Smooth muscle cell (in vitro differentiated cells): Measurements from ENCODE around the gene DGKI. TPM values are rescaled to one million over a fixed set of nuclear protein-coding genes. Genes with fewer than 3 reads are reported as not detected.

Experiments used
- DNase-seq: peaks from one replicate; lab custom pipeline; 2025; ENCODE audit not compliant: unreplicated experiment; lab: John Stamatoyannopoulos, UW
- H2AFZ ChIP-seq: fragments of 200-600 bp; sonication (generic); 2 replicates; pipeline ENCODE4 v1.6.0; 2016; ENCODE audit warnings: antibody characterized with exemption, low read depth, mild to moderate bottlenecking
- H3F3A ChIP-seq: fragments of 200-600 bp; sonication (generic); 2 replicates; pipeline ENCODE4 v1.6.0; 2017; ENCODE audit warnings: antibody characterized with exemption, low read depth
- H3K27ac ChIP-seq: fragments of 200-600 bp; sonication (generic); 2 replicates; pipeline ENCODE4 v1.5.1; 2016; ENCODE audit warnings: low read depth, mild to moderate bottlenecking
- H3K27me3 ChIP-seq: fragments of 200-600 bp; sonication (generic); 2 replicates; pipeline ENCODE4 v1.6.1; 2016; ENCODE audit warnings: low read depth, mild to moderate bottlenecking
- H3K36me3 ChIP-seq: fragments of 200-600 bp; sonication (generic); 2 replicates; pipeline ENCODE4 v1.5.1; 2016; ENCODE audit warnings: low read depth
- H3K4me1 ChIP-seq: fragments of 200-600 bp; sonication (generic); 2 replicates; pipeline ENCODE4 v1.5.1; 2016; ENCODE audit warnings: low read depth
- H3K4me2 ChIP-seq: fragments of 200-600 bp; sonication (generic); 2 replicates; pipeline ENCODE4 v1.6.0; 2016; ENCODE audit warnings: mild to moderate bottlenecking
- H3K4me3 ChIP-seq: fragments of 200-600 bp; sonication (generic); 2 replicates; pipeline ENCODE4 v1.5.1; 2016; ENCODE audit warnings: mild to moderate bottlenecking
- H3K79me2 ChIP-seq: fragments of 200-600 bp; sonication (generic); 2 replicates; pipeline ENCODE4 v1.6.0; 2016; ENCODE audit warnings: low read depth, mild to moderate bottlenecking
- H3K9ac ChIP-seq: fragments of 200-600 bp; sonication (generic); 2 replicates; pipeline ENCODE4 v1.6.0; 2016; ENCODE audit warnings: low read depth
- H3K9me3 ChIP-seq: fragments of 200-600 bp; sonication (generic); replicated peaks from 2 replicates; pipeline ENCODE4 v1.5.1; 2016; ENCODE audit warnings: low read depth
- H4K20me1 ChIP-seq: fragments of 200-600 bp; sonication (generic); 2 replicates; pipeline ENCODE4 v1.6.0; 2016; ENCODE audit warnings: low read depth
- CTCF ChIP-seq: fragments of 200-600 bp; sonication (generic); IDR thresholded peaks from 2 replicates; pipeline ENCODE4 v1.5.1; 2017; ENCODE audit warnings: borderline replicate concordance, mild to moderate bottlenecking, antibody characterized with exemption; ENCODE audit not compliant: insufficient read depth, poor library complexity, severe bottlenecking
- WGBS: methylation state at CpG from one replicate; pipeline ENCODE4 v1.1.7; 2016; ENCODE audit warnings: low lambda C conversion rate; 5-methylcytosine and 5-hydroxymethylcytosine counted together
- polyA plus RNA-seq: library from polyadenylated mRNA; unstranded; fragments of >200 nt; fragmentation: Nextera tagmentation; extraction: Ambion mirVana; gene quantifications from 2 replicates; pipeline ENCODE4 v1.2.1, GENCODE V29; 2016
- total RNA-seq: library from RNA; depleted of rRNA; stranded (reverse); fragments of >200 nt; gene quantifications from 2 replicates; pipeline ENCODE4 v1.2.3, GENCODE V29; 2014

DGKI gene
- total and polyA plus RNA-seq, 2 experiments from 2014 or later = 2.5 to 6.2 TPM

DNA sequence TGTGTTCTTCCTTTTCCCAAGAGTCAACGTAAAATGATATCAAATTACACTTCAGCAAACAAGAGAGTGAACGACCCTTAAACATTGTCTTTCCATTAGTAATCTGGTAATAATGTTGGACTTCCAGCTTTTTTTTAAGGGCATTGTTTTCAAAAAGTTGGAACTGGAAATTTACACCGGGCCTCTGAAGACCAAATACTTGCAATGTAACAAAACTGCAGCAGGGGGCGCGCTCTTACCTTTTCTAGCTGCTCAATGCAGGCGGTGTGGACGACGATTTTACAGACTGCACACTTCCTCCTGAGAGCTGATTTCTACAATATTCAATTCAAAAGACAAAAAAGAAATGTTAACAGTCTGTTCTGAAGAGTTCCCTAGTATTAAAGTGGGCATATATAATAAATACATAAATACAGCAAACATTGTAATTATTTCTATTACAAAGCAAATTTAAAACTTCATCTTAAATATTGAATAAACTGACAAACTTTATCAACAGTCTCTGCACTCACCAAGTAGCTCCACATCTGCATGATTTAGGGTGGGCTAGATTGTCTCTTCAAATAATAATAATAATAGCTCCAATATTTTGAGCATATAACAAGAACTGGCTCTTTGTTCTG lies 190.4 kb downstream of the DGKI start:
- DNase-seq = peak; percentile 25
- Histone ChIP-seq H3K9me3 (no peaks in the 10 kb centered on the region), H3K4me2 (peak overlapping the region; percentile 20), H4K20me1 (no peaks in the 10 kb centered on the region), H3K9ac (no peak overlapping the region), H3K4me1 (peaks cover 21% of the 10 kb centered on the region), H2AFZ (peak overlapping the region; percentile 85), H3K27ac (peak overlapping the region; percentile 21), H3K27me3 (peaks cover 2% of the 10 kb centered on the region), H3F3A (no peaks in the 10 kb centered on the region), H3K4me3 (no peak overlapping the region), H3K36me3 (no peaks in the 10 kb centered on the region), H3K79me2 (no peaks in the 10 kb centered on the region)
- 8% methylated on average over 8 of the region's 8 CpGs for WGBS
- TF ChIP-seq CTCF = peak; percentile 91

DNA sequence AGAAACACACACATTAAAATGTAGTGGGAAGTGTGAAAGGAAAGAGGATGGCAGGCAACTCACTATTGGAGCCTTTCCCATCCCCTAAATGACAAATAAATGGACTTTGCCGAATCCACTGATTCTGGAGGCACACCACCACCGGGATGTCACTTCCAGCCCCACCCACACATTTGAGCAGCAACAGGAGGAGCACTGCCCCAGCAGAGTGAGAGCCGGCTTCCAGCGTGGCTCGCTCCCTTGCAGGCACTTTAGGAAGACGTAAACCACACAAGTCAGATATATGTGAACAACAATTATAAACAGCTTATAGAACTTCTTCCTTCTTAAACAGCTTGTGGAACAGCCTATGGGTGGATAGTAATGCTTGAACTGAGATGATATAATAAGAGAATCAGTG lies 191.0 kb downstream of the DGKI start:
- no peak overlapping the region for H3K4me2 ChIP-seq
- no peak for DNase-seq
- H3F3A ChIP-seq = no peaks in the 10 kb centered on the region
- H3K9ac ChIP-seq = no peak overlapping the region
- no peaks in the 10 kb centered on the region for H3K9me3 ChIP-seq
- H2AFZ ChIP-seq = peak overlapping the region; percentile 85
- H3K27me3 ChIP-seq = peaks cover 2% of the 10 kb centered on the region
- peaks cover 21% of the 10 kb centered on the region for H3K4me1 ChIP-seq
- TF ChIP-seq CTCF = no peak
- no peaks in the 10 kb centered on the region for H3K79me2 ChIP-seq
- no peaks in the 10 kb centered on the region for H3K36me3 ChIP-seq
- 66% methylated on average over 6 of the region's 6 CpGs for WGBS
- no peaks in the 10 kb centered on the region for H4K20me1 ChIP-seq
- no peak overlapping the region for H3K4me3 ChIP-seq
- H3K27ac ChIP-seq = peak overlapping the region; percentile 21

DNA sequence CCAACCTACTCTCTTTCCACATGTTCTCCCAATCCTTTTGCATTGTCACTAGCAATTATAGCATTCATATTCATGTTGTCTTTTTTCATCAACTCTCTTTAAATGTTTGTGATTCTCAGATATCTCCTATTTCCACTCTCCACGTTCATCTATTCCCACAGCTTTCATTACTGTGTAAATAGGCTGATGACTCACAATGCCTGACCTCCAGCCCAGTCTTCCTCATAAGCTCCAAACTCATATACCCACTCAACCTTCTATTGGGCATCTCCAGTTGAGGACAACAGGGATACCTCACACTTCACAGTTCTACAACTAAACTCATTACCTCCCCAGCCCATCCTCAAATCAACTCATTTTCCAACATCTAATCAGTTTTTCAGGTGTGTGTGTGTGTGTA lies 194.1 kb downstream of the DGKI start:
- Histone ChIP-seq H3K9me3 (no peaks in the 10 kb centered on the region), H4K20me1 (no peaks in the 10 kb centered on the region), H3K4me2 (no peak overlapping the region), H3K9ac (no peak overlapping the region), H3K27ac (no peak overlapping the region), H3K4me1 (peaks cover 8% of the 10 kb centered on the region), H3K27me3 (peaks cover 2% of the 10 kb centered on the region), H3K79me2 (no peaks in the 10 kb centered on the region), H3K36me3 (no peaks in the 10 kb centered on the region), H3F3A (no peaks in the 10 kb centered on the region), H2AFZ (no peak overlapping the region), H3K4me3 (no peak overlapping the region)
- no peak for TF ChIP-seq CTCF
- 17% methylated on average over 1 of the region's 1 CpG for WGBS
- no peak for DNase-seq
